ENCODE results near the gene PIANP. TPM values are rescaled to one million over a fixed set of nuclear protein-coding genes. Genes with fewer than 3 reads are reported as not detected.
A peak's percentile ranks its signal among the peaks of the same experiment; 100 is the strongest.

PIANP gene
- total RNA-seq, 4 donors from 2014 or later = 0.21 to 0.39 TPM; not detected in 2

GRCh38 chr12:6664902-6665301, 35.7 kb downstream of the PIANP start:
- Histone ChIP-seq H3K9me3 (no peaks in the 10 kb centered on the region), H3K27ac (no peak overlapping the region), H3K27me3 (no peaks in the 10 kb centered on the region), H3K36me3 (peaks cover 0 to 43% (median 17%) of the 10 kb centered on the region in 3 donors), H3K4me3 (no peak overlapping the region), H3K4me1 (peaks cover 8 to 24% (median 12%) of the 10 kb centered on the region in 4 donors)
- TF ChIP-seq, protein P1, sequence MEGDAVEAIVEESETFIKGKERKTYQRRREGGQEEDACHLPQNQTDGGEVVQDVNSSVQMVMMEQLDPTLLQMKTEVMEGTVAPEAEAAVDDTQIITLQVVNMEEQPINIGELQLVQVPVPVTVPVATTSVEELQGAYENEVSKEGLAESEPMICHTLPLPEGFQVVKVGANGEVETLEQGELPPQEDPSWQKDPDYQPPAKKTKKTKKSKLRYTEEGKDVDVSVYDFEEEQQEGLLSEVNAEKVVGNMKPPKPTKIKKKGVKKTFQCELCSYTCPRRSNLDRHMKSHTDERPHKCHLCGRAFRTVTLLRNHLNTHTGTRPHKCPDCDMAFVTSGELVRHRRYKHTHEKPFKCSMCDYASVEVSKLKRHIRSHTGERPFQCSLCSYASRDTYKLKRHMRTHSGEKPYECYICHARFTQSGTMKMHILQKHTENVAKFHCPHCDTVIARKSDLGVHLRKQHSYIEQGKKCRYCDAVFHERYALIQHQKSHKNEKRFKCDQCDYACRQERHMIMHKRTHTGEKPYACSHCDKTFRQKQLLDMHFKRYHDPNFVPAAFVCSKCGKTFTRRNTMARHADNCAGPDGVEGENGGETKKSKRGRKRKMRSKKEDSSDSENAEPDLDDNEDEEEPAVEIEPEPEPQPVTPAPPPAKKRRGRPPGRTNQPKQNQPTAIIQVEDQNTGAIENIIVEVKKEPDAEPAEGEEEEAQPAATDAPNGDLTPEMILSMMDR (IDR thresholded peaks at IDR 0.05) = no peak
- no peak for TF ChIP-seq POLR2A (IDR thresholded peaks at IDR 0.05)
- no peak for TF ChIP-seq EP300 (IDR thresholded peaks at IDR 0.05)
- 82 to 96% methylated on average over 2 of the region's 2 CpGs for WGBS, 2 donors
- no peak for DNase-seq (ENCODE audit: low spot score in 2 of 2)

GRCh38 chr12:6662906-6663742, 37.5 kb downstream of the PIANP start, which contains the start of gene ING4:
Gene ING4, minus strand, starts transcription at chr12:6663119. Its CDS starts 18 bp downstream, at chr12:6663101.
- 3% methylated on average over 37 of the region's 37 CpGs for WGBS, 2 donors
- peaks cover 0 to 40% (median 9%) of the 10 kb centered on the region in 3 donors for H3K36me3 ChIP-seq
- TF ChIP-seq POLR2A (IDR thresholded peaks at IDR 0.05) (peak in 1 of 2 donors; percentile 33), EP300 (IDR thresholded peaks at IDR 0.05) (peak; percentile 93 to 96)
- TF ChIP-seq, protein P1 (IDR thresholded peaks at IDR 0.05) = peak in 1 of 5 experiments; percentile 41
- peak within 1 kb of the TSS; percentile 47 to 85 (median 73) for H3K4me3 ChIP-seq
- DNase-seq (ENCODE audit: low spot score in 2 of 2) = peak; percentile 94 to 98
- H3K9me3 ChIP-seq = no peaks in the 10 kb centered on the region
- peaks cover 8 to 31% (median 12%) of the 10 kb centered on the region in 4 donors for H3K4me1 ChIP-seq
- H3K27me3 ChIP-seq = no peaks in the 10 kb centered on the region
- H3K27ac ChIP-seq = peak within 1 kb of the TSS; percentile 73 to 87 (median 78)

- DNase-seq (ENCODE audit: low spot score in 2 of 2) = no peak
- Histone ChIP-seq H3K4me1 (peaks cover 8 to 33% (median 12%) of the 10 kb centered on the region in 4 donors), H3K36me3 (peaks cover 0 to 40% (median 3%) of the 10 kb centered on the region in 3 donors), H3K27ac (peak overlapping the region; percentile 72 to 87 (median 76)), H3K4me3 (peak overlapping the region; percentile 47 to 85 (median 73)), H3K27me3 (no peaks in the 10 kb centered on the region), H3K9me3 (no peaks in the 10 kb centered on the region)
- WGBS, 2 donors = 1% methylated on average over 10 of the region's 10 CpGs
- TF ChIP-seq POLR2A (IDR thresholded peaks at IDR 0.05) (no peak), EP300 (IDR thresholded peaks at IDR 0.05) (no peak)
- TF ChIP-seq, protein P1 (IDR thresholded peaks at IDR 0.05) = no peak
These were observed 38.1 kb downstream of the PIANP start for GRCh38 chr12:6662602-6662905.

DNA sequence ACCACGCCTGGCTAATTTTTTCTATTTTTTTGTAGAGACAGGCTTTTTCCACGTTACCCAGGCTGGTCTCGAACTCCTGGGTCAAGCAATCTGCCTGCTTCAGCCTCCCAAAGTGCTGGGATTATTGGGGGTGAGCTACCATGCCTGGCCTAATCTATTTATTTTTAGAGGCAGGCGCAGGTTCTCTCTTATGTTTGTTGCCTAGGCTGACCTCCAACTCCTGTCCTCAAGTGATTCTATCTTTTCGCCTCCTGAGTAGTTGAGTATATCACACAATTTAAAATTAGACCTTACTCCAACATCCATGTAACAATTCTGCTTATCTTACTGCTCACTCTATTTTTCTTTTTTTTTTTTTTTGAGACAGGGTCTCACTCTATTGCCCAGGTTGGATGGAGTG, 46.6 kb downstream of the PIANP start:
- Histone ChIP-seq H3K27me3 (no peaks in the 10 kb centered on the region), H3K36me3 (peaks cover 0 to 100% (median 16%) of the 10 kb centered on the region in 3 donors), H3K27ac (no peak overlapping the region), H3K4me3 (no peak overlapping the region), H3K9me3 (no peaks in the 10 kb centered on the region), H3K4me1 (peaks cover 0 to 9% (median 0%) of the 10 kb centered on the region in 4 donors)
- no peak for DNase-seq (ENCODE audit: low spot score in 2 of 2)
- TF ChIP-seq, protein P1 (IDR thresholded peaks at IDR 0.05) = no peak
- TF ChIP-seq EP300 (IDR thresholded peaks at IDR 0.05) (no peak), POLR2A (IDR thresholded peaks at IDR 0.05) (no peak)
- 87 to 94% methylated on average over 5 of the region's 5 CpGs for WGBS, 2 donors

DNA sequence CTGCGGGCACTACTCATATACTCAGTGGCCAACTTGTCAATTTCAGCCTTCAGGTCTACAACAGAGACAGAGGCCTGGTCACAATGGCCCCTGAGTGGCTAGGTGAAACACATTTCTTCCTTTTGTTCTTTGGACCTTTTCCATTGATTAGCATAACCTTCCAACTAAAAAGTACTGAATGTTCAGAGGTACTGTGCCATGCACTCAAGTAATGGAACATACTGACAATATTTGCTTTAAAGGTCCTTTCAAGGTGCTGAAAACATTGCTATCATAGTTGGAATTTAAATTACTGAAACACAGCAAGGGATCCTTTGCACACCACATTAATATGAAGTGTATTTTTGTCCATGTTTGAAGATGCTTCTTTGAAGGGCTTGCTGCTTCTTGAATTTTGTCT, 47.3 kb downstream of the PIANP start:
- Histone ChIP-seq H3K36me3 (peaks cover 0 to 100% (median 16%) of the 10 kb centered on the region in 3 donors), H3K27ac (no peak overlapping the region), H3K9me3 (no peaks in the 10 kb centered on the region), H3K4me1 (peaks cover 0 to 4% (median 0%) of the 10 kb centered on the region in 4 donors), H3K4me3 (no peak overlapping the region), H3K27me3 (no peaks in the 10 kb centered on the region)
- TF ChIP-seq, protein P1 (IDR thresholded peaks at IDR 0.05) = no peak
- TF ChIP-seq POLR2A (IDR thresholded peaks at IDR 0.05) = no peak
- TF ChIP-seq EP300 (IDR thresholded peaks at IDR 0.05) = no peak
- WGBS, 2 donors = 93 to 100% methylated on average over 1 of the region's 1 CpG
- no peak for DNase-seq (ENCODE audit: low spot score in 2 of 2)

Data from tibial nerve (tissue), 4 donors.